ENCODE data around the gene RMND1. TPM values are rescaled to one million over a fixed set of nuclear protein-coding genes. Genes with fewer than 3 reads are reported as not detected.
A peak's percentile ranks its signal among the peaks of the same experiment; 100 is the strongest.

The RMND1 gene
- total RNA-seq, 1 experiment from 2014 or later, result 28.8 TPM

DNA sequence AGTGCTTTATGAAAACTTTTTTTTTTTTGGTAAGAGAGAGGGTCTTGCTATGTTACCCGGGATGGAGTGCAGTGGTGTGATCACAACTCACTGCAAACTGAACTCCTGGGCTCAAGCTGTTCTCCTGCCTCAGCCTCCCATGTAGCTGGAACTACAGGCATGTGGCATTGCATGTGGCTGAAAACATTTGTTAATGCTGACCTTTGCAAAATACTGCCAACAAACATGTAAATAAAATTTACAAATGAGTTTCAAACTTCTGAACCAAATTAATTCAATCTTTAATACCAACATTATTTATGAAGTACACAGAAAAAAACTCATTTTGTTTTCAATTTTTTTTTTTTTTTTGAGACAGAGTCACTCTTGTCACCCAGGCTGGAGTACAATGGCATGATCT lies 34.4 kb downstream of the RMND1 start:
- DNase-seq (ENCODE audit: low read depth), result no peak

DNA sequence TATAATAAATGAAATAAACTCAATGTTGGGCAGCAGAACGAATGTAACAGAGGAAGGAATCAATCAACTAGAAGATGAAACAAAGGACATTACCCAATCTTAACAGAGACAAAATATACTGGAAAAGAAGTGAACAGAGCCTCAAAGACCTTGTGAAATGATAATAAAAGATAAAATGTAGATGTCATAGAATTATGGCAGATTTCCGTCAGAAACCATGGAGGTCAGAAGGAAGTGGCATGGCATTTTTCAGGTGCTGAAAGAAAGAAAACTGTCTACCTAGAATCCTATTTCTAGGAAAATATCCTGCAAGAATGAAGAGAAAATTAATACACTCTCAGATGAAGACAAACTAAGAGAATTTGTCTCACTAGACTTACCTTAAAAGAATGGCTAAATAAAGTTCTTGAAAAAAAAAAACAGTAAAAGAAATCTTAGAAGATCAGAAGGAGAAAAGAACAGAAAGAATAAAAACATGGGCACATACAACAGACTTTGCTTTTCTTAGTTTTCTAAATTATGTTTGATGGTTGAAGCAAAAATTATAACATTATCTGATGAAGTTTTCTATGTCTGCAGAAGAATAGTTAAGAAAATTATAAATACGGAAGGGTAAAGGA lies 37.2 kb downstream of the RMND1 start:
- DNase-seq (ENCODE audit: low read depth), result no peak

DNA sequence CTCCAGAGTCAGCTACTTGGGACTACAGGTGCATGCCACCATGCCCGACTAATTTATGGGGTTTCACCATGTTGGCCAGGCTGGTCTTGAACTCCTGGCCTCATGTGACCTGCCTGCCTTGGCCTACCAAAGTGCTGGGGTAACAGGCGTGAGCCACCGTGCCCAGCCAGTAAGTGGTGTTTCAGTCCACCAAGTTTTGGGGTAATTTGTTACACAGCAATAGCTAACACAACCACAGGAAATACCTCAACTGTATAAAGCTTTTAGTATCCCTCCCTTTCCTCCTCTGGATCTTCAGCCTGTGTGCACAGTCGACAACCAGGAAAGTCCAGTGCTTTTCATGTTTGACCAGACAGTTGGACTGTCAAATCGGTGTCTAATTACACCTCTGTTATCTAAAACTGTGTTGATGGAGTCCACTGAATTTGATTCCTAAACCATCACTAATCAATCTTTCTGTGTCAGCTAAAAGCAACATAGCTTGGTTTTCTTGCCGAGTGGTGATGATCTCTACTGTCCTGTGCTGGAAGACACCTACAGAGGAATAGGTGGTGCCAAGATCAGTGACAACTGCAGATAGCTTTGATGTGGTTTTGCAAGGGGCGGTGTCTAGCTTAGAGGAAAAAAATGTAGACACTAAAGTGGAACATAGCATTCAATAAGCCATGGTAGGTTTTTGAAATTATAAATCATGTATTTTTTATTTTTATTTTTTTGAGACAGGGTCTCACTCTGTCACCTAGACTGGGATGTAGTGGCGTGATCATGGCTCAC lies 38.4 kb downstream of the RMND1 start:
- DNase-seq (ENCODE audit: low read depth), result no peak

DNA sequence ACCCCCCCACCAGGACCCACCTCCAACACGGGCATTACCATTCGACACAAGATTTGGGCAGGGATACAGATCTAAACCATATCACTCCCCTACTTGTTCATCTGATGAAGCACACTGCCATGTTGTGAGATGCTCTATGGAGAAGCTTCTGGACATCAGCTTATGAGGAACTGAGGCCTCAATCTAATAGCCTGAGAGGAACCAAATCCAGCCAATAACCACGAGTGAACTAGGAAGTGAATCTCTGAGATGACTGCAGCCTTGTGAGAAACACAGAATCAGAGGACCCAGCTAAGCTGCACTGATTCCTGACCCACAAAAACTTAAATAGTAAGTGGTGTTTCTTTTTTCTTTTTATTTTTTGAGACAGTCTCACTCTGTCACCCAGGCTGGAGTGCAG lies 39.0 kb downstream of the RMND1 start:
- no peak for DNase-seq (ENCODE audit: low read depth)

DNA sequence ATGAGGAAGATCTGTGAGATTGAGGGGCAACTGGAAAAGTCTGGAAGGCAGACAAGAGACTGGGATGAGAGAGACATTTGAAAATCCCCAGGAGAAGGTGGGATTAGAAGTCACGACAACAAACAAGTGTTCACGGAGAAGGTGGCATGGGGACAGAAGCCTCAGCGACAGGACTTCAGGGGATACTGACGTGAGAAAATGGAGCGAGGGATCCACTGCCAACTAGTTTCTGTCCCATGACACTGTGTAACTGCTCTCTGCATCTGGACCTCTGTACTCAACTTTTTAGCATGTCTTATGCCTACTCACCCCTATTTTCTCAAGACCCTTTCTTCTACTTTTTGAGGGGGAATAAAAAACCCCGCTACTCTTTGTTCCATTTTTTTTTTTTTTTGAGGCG lies 42.2 kb downstream of the RMND1 start:
- DNase-seq (ENCODE audit: low read depth), result no peak

DNA sequence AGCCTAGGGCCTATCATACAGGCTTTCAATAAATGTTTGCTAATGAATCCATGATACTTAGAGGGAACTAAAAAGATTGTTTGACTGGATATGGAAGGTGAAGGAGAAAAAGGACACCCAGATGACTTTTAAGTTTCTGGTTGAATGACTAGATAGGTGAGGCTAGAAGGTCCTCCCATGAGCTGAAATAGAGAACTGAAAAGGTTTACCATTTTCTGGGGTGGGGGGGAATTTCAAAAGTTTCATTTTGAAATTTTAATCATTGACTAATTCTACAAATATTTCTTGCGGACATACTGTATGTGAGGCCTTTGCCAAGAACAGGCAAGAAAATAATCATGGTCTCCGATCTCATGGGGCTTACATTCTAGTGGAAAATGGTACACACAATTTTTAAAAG lies 42.7 kb downstream of the RMND1 start:
- DNase-seq (ENCODE audit: low read depth), result no peak

DNA sequence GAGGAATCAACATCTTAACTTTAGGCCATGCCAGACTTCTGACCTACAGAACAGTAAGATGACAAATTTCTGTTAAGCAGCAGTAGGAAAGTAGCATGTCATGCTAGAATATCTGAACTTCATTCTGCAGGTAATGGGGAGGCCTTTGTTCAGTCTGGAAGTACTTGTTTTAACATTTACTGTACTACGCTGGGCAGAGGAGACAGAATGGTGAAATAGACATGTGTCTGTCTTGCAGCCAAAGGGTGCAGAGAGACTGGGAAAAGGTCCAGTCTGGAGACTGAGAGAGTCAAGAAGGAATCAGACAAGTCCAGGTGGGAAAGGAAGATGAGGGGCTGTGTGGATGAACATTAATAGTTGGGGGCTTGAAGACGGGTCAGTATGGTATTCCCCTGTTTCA lies 43.1 kb downstream of the RMND1 start:
- DNase-seq (ENCODE audit: low read depth), result no peak

DNA sequence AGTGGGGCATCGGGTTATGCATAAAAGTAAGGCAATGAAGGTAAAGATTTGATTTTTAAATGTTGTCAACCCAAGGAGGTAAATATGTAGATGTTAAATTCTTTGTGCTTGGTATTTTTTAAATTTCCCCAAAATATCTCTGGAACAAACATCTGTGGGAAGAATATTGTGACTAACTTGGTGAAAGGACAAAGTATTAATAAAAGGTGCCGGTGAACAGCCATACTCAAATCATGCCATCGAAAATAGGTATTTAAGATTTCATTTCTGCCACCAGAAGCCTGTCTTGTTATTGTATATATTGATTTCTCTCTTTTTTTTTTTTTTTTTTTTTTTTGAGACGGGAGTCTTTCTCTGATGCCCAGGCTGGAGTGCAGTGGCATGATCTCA lies 48.0 kb downstream of the RMND1 start:
- DNase-seq (ENCODE audit: low read depth), result no peak

DNA sequence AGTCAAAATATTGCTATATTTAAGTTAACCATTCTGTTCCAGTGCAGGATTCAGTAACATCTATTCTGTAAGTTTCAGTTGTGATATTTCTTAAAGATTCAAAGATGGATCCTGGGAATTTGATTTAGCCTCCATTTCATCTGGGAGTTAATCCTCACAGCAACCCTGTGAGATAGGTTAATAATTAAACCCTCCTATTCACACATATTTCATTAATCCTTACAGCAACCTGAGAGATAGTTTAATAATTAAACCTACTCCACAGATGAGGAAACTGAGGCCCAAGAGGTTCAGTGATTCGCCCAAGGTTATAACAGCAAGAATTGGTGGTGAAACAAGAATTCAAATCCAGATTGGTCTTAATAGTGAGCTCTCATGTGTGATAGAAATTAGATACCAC lies 49.7 kb downstream of the RMND1 start:
- DNase-seq (ENCODE audit: low read depth), result no peak

DNA sequence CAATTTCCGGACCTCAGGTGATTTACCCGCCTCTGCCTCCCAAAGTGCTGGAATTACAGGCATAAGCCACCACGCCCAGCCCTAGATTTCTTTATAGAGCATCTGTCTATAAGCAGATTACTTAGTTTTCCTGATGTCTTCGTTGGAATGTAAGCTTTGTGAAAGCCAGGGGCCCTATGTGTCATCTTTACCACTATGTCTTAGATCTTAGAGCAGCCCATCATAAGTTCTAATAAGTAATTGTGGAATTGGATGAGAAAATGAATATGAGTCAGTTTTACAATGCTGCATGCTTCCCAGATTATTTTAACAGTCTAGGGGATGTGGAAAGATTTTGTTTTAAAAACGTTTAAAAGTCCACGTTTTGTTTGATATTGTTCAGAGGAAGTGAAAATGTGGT lies 51.5 kb downstream of the RMND1 start:
- peak; percentile 81 for DNase-seq (ENCODE audit: low read depth)

DNA sequence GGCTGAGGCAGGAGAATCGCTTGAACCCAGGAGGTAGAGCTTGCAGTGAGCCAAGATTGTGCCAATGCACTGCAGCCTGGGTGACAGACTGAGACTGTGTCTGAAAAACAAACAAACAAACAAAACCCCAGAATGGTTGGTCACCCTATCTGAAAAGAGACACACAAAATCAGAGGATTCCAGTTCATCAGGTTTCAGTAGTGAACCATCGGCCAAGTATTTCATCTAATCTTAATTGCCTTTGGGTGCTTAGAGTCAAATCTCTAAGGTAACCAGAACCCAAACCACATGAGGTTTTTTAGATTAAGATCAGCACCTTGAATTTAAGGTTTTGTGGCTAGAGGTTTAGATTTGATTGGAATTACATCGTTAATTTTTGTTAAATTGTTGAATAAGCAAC lies 52.2 kb downstream of the RMND1 start:
- peak; percentile 86 for DNase-seq (ENCODE audit: low read depth)

DNA sequence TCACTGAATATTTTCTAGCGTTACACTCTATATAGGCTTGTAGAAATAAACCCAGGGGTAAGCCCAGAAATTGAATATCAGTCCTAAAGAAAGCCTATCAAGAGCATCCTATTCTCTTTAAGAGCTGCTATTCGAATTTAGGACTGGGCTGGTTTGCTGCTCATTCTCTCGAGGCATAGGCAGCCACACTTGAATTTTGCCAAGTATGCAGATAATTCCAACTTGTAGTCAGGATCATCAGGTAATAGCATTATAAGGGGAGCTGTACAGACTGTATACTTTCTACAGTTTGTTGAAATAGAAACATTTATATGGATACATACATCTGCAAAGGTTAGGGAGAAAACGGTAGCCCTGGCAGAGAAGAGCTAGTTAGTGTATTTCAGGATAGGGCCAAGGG lies 58.5 kb downstream of the RMND1 start:
- DNase-seq (ENCODE audit: low read depth), result no peak

DNA sequence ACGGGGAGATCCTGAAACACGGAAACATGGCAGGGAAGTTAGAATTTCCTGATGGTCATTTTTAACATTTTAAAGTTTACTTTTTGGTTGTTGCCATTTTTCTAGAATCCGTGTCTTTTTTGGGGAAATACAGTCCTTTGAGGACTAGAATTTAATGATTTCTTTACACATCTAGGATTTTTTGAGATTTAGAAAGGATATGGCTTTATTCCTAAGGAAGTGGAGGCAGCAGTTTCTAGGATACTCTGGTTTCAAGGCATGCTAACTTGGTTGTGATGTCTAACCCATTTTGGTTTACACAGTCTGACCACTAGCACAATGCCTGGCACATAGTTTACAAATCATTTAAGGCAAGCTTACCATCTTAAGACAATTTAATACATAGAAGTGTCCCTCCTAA lies 59.5 kb downstream of the RMND1 start:
- no peak for DNase-seq (ENCODE audit: low read depth)

DNA sequence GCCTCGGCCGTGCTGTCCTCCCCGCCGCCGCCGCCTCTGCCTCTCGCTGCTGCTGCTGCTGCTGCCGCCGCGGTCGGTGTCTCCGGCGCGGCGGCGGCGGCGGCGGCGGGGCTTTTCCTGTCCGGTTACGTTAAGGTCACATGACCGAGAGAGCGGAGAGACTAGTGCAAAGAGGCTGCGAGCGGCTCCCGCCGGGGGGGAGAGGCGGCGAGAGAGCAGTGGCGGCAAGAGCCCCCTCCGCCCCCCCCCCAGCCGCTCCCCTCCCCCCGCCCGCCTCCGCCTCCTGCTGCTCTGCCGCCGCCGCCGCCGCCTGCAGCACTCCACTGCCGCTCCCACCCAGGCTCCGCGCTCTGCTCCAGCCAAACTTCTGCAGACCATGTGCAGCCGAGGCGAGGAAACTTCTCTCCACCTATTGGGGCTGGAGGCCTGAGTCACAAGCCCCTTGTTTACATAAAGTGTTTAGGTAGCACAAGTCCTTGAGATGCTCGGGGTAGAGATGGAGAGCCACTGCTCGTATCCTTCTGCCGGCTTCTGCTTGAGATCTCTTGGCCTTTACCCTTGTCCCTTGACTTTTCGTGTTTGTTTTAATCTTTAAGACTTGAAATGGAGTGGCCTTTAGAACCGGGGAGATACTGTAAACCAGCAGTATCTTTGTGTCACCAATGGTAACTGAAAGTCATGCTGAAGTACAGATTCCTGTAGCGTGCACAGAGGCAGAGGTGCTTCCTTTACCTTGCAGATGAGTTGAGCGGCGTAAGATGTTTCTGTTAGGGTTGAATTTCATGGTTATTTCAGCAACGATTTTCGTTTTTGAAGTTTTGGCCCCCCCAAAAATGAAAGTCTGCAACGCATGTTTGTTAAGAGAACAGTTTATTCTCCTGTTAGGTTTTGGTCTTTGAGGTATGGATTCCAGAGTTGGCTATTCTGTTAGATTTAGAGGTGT lies 60.2 kb downstream of the RMND1 start, which contains the start of gene ZBTB2:
ZBTB2 (minus strand) TSS at position 89 of the 943 bp plus-strand sequence. CDS start 17,922 bp downstream, outside the sequence.
- DNase-seq (ENCODE audit: low read depth), result peak; percentile 86

DNA sequence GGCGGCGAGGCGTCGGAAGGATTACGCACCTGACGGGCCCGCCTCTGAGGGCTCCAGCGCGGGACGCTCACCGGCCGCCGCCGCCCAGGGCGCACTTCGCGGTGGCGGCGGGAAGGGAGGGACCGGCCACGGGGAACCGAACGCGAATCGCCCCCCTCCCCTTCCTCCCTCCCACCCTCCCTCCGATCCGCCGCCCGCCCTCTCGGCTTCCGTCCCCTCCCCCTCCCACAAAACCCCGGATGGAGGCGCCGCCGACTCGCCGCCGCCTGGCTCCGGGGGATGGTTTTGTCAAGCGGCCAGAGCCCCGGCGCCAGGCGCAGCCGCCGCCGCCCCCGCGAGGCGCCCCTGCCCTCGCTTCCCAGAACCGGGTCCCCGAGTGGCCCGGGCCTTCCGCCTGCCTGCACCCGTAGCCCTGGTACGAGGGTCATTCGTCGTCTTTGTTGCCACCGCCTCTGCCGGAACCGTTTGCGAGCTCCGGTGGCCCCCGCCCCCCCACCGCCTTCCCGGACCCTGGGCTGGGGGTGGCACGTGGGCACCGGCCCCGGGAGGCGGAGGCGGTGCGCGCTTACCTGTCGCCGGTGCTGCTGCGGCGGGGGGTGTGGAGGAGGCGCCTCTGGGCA lies 61.0 kb downstream of the RMND1 start:
- DNase-seq (ENCODE audit: low read depth), result no peak

DNA sequence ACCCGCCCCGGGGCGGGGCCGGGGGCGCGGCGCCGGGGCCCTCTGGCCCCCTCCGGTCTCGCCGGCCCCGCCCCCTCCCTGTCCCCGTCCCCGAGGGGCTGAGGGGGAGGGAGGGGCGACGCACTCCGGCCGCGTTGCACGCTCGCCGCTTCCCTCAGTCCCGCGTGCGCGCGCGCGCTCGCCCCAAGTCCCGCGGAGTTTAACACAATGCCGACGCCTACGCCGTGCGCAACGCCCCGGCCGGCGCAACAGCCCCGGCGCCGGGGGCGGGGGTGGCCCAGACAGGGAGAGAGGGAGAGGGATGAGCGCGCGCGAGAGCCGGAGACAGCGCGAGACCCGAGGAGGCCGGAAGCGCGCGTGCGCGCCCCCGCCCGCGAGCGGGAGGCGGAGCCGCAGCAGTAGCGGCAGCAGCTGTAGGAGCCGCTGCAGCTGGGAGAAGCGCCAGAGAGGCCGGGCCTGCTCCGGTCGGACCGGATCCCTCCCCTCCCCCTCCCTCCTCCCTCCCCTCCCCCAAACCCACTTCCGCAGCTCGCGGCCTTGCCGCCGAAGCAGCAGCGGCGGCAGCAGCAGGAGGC lies 61.6 kb downstream of the RMND1 start:
- DNase-seq (ENCODE audit: low read depth), result peak; percentile 99

DNA sequence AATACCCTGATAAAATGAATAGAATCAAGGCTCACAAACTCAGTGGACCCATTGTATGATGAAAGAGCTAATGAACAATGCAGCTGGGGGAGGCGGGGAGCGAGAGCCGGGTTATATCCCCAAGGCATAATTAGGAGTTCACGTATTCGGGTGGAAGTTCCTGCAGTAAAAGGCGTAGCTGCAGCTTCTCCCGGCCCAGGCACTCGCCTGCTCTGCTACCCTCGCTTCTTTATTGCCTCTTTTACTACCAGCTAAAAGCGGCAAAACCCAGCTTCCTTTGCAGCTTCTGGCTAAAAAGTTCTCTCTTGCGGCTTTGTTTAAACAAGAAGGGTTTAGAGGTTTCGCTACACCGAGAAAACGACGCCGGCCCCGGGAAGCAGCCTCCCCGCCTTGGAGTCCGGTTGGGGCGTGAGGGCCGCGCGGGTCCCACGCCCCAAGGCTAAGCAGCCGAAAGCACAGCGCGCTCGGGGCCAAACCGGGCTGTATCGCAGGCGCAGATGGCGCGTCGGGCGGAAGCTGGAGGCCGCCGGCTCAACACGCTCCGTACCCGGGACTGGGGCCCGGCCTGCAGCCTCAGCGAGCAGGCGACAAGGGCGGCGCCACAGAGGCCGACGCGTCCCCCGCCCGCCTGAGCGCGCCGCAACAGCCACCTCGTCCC lies 62.2 kb downstream of the RMND1 start:
- peak; percentile 86 for DNase-seq (ENCODE audit: low read depth)

DNA sequence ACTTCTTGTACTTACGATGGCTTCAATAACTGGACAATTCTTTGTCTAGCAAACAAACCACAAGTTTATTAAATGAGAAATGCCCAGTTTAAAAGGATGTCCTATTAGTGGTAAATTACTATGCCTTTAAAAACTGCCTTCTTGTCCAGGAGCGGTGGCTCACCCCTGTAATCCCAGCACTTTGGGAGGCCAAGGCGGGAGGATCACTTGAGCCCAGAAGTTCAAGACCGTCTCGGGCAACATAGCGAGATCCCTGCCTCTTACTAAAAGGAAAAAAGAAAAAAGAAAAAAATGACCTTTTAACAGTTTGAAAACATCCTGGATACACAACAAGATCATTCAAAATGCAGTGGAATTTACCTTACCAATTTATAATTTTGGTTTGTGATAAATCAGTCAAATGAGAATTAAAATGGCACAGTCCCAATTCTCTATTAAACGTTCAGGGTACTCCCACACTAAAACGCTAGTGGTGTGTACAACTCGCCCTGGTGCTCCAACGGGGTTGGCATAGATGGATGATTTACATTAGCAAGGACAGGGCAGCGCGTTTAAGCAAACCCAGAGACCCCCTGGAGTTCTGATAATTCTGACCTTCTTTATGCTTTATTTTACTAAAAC lies 62.8 kb downstream of the RMND1 start:
- no peak for DNase-seq (ENCODE audit: low read depth)

DNA sequence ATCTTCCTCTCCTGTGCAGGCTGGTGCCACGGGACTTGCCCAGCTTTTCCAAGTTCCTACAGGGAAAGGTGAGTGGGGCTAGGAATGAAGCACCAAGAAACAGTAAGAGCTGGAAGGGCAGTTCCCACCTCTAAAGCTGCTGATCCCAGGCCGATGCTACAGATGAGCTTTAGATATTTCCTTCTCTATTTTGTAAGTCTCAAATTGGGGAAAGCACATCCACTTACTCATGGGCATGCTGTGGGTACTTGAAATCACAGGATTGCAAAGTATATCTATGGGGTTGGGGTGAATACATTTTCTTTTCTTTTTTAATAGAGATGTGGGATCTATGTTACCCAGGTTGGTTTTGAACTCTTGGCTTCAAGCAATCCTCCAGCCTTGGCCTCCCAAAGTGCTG lies 63.7 kb downstream of the RMND1 start:
- DNase-seq (ENCODE audit: low read depth), result no peak

DNA sequence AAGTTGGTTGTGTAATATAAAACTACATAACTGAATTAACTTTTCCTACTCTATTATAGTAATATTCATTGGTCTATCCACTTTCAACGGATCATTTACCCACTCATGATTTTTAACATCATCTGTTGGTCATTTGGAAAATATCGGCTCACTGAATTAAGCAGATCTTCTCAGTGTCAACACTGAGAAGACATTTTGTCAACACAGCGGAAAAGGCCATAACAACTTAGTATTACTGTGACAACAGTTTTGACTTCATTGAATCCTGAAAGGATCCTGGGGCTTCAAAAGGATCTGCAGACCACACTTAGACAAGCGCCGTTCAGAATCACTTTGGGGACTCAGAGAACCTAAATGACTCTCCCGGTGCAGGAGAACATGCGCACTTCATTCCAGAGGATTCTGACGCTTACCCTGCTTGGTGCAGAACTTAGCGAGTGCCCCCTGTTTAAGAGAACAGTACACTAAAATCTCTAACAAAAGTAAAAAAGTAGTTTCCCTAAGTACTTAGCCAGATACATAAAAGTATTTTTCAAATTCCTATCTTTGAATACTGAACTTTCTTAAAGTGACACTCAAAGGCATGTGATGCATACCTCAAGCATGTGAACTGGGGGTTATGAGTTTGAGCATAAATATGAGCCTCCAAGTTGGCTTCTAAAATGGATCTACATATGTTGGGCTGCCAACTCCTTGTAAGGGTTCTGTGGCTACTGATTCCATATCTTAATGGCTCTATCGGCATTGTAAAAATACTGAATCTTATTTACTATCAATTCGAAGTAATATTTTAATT lies 64.6 kb downstream of the RMND1 start:
- peak; percentile 50 for DNase-seq (ENCODE audit: low read depth)
